Stimulated activated CD8-positive, alpha-beta memory T cell treated with anti-CD3 and anti-CD28 coated beads, Interleukin-12 subunit alpha, Interleukin-12 subunit beta, amount 100 ng/mL, for 1 hour (primary cell): ENCODE results near the gene JAG2.

Experiments
- DNase-seq: peaks from one replicate; pipeline ENCODE4 v3.0.0-alpha.2; 2020; ENCODE audit warnings: low read depth

Gene JAG2

DNA sequence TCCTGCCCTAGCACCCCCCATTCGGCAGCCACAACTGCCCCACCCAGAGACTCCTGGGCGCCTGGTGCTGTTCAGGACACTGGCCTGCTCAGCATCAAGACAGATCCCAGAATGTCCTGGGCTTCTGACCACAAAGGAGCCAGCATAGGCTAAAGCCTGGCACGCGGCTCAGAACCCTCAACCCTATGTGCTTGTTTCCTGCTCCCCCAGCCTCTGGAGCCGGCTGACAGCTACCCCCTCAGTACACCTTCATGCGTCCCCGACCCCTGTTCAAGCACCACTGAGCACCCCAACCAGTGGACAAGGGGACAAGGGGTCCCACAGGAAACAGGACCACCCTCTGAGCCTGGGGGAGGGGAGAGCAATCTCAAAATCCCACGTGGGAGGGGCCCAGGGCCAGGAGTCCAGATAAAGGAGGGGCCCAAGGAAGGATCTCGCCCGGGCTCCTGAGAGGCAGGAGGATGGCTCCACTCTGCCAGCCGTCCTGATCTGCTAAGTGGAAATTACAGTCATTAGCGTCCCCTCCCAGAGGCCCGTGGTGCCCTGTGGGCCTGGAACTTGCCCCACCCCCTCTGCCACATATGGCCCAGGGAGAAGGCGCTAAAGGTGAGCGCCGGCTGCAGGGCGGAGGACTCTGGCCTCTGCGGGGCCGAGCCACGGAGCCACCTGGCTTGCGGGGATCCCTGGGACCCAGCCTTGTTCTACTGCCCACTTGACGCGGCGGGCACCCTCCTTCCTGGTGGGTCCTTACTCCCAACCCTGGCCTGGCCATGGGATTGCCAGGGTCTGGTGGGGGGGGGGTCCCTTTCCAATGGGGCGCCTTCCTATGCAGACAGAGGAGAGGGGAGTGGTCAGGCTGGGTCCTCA, 76.2 kb downstream of the JAG2 start:
- DNase-seq: no peak

DNA sequence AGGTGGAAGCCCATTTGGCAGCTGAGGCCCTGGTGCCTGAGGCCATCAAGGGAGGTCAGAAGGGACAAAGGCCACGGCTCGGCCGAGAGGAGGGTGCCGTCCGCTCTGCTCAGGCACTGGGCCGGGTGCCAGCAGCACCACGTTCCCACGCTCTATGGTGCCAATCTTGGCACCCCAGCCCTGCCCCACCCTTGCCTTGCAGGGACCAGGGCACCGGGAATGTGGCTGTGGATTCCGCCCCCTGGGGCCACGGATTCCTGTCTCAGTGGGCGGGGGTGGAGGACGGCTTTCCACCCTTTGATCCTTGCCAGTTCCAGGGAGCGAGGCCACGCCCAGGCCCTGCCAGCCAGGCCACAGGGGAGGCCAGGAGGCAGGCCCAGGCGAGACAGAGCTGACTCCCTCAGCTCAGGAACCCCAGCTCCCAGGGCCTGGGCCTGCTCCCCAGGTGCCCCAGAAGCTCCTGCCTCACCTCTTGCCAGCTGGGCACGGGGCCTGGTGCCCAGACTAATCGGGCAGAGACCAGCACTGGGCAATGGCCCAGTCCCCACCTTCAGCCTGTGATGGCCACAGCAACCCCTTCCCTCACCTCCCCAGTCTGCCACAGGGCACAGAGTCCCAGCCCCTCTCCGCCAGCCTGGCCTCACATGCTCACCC, 76.9 kb downstream of the JAG2 start:
- no peak for DNase-seq

DNA sequence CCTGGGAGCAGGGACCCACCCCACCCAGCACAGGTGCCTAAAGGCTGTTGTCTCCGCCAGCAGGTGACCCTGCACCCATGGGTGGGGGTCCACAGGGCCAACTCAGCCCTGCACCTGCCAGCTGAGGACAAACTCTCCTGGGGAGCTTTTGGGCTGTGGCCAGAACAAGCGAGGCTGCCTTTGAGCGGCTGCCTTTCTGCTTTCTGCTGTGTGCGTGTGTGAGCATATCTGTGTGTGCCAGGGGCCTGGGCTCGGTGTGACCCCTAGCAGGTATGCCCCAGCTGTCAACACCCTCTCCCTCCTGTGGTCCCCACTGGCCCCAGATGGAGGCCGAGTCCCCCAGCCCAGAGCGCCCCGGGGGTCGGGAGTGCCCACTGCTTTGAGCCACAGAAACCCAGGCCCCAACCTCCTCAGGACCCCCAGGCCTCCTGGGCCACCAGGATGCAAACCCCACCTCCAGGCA, 77.5 kb downstream of the JAG2 start:
- no peak for DNase-seq
